Measurements from ENCODE around the gene KCTD19.
"Not testable (repeated sequence)": the region's sequence is repeated elsewhere in the genome, so short reads cannot be mapped to it uniquely, and the experiment has no call there.

The KCTD19 gene

GRCh38 chr16:67357561-67357960 is 31.0 kb upstream of the KCTD19 start:
- DNase-seq (ENCODE audit: low read depth) = no peak
- H3K4me3 ChIP-seq (ENCODE audit: low read length) = no peak overlapping the region
- no peak for TF ChIP-seq CTCF (conservative IDR thresholded peaks at IDR 0.05; ENCODE audit: low read length)

DNA sequence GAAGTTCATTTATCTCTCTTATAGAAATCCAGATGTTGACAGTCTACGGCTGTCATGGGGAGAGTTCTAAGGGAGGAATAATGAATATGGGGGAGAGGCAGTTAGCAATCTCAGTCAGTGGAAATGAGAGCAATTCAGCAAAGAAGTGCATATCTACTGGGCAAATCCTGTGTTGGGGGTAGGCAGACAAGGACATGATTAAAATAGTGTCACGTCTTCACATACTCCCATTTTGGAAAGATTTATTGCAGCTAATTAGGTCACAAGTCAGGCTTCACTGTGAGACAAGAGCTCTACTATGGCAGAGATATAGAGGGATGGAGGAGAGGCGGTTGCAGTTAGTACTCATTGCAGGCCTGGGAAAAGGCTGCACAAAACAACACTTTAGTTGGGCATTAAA is 29.9 kb upstream of the KCTD19 start:
- DNase-seq (ENCODE audit: low read depth) = no peak
- TF ChIP-seq CTCF (conservative IDR thresholded peaks at IDR 0.05; ENCODE audit: low read length) = no peak
- H3K4me3 ChIP-seq (ENCODE audit: low read length) = no peak overlapping the region

DNA sequence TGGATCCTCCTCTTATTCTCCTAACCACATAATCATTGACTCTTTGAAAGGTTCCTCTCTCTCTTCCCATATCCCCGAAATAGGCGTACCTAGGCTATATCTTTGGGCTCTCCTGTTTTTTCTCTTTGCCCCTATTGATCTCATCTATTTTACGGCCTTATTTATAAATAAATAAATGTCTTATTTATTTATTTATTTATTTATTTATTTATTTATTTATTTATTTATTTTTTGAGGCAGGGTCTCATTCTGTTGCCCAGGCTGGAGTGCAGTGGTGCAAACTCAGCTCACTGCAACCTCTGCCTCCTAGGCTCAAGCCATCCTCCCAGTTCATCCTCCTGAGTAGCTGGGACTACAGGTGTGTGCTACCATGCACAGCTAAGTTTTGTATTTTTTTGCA is 25.9 kb upstream of the KCTD19 start:
- H3K4me3 ChIP-seq (ENCODE audit: low read length); DNase-seq (ENCODE audit: low read depth): not testable (repeated sequence)

GRCh38 chr16:67350324-67350723 is 23.8 kb upstream of the KCTD19 start:
- no peak overlapping the region for H3K4me3 ChIP-seq (ENCODE audit: low read length)
- DNase-seq (ENCODE audit: low read depth) = no peak
- no peak for TF ChIP-seq CTCF (conservative IDR thresholded peaks at IDR 0.05; ENCODE audit: low read length)

DNA sequence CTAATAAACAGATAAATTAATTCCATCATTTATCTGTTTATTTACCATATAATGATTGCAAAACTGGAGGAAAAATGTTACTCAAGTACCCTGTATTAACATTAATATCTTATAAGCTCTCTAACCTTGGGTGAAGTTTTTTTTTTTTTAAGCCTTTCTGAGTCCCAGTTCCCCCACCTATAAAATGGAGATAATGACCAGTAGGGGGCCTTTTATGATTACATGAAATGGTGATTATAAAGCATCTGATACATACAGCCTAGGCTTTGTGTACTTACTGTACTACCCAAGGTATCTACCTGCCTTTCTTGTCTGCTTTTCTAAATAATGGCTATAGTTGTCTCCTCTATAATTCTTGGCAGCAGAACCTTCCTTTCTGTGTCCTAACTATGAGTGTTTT is 22.6 kb upstream of the KCTD19 start:
- no peak overlapping the region for H3K4me3 ChIP-seq (ENCODE audit: low read length)
- peak; percentile 55 for TF ChIP-seq CTCF (conservative IDR thresholded peaks at IDR 0.05; ENCODE audit: low read length)
- peak; percentile 33 for DNase-seq (ENCODE audit: low read depth)

DNA sequence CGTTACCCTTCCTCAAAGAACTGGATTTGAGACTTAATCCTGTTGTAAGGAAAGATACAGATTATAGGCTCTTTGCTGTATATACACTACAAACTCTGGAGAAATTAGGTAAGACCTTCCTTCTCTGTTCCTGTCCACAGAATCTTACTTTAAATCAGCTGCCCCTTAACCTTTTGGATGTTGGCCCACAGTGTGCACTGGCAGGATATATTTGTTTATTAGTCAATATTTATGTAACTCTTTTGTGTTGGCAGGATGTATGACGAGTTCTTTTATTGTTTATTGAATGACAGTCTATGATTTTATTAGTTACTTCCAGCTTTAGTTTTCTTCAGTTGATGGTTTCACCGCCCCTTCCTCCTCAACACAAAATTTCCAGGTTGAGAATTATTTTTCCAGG is 19.8 kb upstream of the KCTD19 start:
- no peak for DNase-seq (ENCODE audit: low read depth)
- no peak for TF ChIP-seq CTCF (conservative IDR thresholded peaks at IDR 0.05; ENCODE audit: low read length)
- no peak overlapping the region for H3K4me3 ChIP-seq (ENCODE audit: low read length)

DNA sequence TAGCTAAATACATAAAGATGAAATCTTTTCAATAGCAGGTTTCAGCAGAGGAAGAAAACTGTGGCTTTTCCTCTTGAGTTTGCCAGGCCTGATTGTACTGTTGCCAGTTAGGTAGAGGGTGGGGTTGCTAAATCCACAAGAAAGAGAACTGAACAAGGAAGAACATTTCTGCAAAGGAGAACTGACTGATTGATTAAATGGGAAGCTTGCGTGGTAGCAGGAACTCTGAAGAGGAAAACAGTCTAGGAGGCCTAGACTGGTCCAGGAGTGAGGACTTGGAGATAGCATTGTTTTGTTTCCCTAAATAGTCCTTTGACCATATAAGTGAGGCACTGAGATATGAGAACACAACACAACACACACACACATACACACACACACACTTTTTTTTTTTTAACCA is 18.9 kb upstream of the KCTD19 start:
- no peak for DNase-seq (ENCODE audit: low read depth)
- H3K4me3 ChIP-seq (ENCODE audit: low read length) = no peak overlapping the region

More for the DNA sequence above, 18.9 kb upstream of the KCTD19 start:
- TF ChIP-seq CTCF (conservative IDR thresholded peaks at IDR 0.05; ENCODE audit: low read length) = no peak
